ENCODE results near the gene P4HA2. TPM values are rescaled to one million over a fixed set of nuclear protein-coding genes. Genes with fewer than 3 reads are reported as not detected.

Gene P4HA2
- total and polyA plus RNA-seq, 3 donors from 2014 or later, result 20.4 to 25.4 (median 22.8) TPM

GRCh38 chr5:132246806-132247205 lies 19.2 kb upstream of the P4HA2 start:
- H3K27ac ChIP-seq, result no peak overlapping the region
- no peaks in the 10 kb centered on the region for H3K4me1 ChIP-seq
- H3K27me3 ChIP-seq, result no peaks in the 10 kb centered on the region
- no peak overlapping the region for H3K4me3 ChIP-seq
- H3K9me3 ChIP-seq, result no peaks in the 10 kb centered on the region
- H3K36me3 ChIP-seq (ENCODE audit: low read depth, missing control alignments), result no peaks in the 10 kb centered on the region
- intact Hi-C loops (cut with DNase I; ENCODE audit: low total_unique reads), result no loop called here
- no peak for DNase-seq
- TF ChIP-seq, protein P1, sequence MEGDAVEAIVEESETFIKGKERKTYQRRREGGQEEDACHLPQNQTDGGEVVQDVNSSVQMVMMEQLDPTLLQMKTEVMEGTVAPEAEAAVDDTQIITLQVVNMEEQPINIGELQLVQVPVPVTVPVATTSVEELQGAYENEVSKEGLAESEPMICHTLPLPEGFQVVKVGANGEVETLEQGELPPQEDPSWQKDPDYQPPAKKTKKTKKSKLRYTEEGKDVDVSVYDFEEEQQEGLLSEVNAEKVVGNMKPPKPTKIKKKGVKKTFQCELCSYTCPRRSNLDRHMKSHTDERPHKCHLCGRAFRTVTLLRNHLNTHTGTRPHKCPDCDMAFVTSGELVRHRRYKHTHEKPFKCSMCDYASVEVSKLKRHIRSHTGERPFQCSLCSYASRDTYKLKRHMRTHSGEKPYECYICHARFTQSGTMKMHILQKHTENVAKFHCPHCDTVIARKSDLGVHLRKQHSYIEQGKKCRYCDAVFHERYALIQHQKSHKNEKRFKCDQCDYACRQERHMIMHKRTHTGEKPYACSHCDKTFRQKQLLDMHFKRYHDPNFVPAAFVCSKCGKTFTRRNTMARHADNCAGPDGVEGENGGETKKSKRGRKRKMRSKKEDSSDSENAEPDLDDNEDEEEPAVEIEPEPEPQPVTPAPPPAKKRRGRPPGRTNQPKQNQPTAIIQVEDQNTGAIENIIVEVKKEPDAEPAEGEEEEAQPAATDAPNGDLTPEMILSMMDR (IDR thresholded peaks at IDR 0.05), result no peak
- no peak for TF ChIP-seq POLR2A (IDR thresholded peaks at IDR 0.05)

- H3K27ac ChIP-seq, result no peak overlapping the region
- WGBS, 2 donors, result 38 to 54% methylated on average over 1 of the region's 1 CpG
- no peak overlapping the region for H3K4me3 ChIP-seq
- H3K36me3 ChIP-seq (ENCODE audit: low read depth, missing control alignments), result no peaks in the 10 kb centered on the region
- H3K4me1 ChIP-seq, result no peaks in the 10 kb centered on the region
- no peaks in the 10 kb centered on the region for H3K9me3 ChIP-seq
- TF ChIP-seq, protein P1 (IDR thresholded peaks at IDR 0.05), result no peak
- no peak for TF ChIP-seq POLR2A (IDR thresholded peaks at IDR 0.05)
- intact Hi-C loops (cut with DNase I; ENCODE audit: low total_unique reads), result no loop called here
- no peak for DNase-seq
- H3K27me3 ChIP-seq, result no peaks in the 10 kb centered on the region
Observed at GRCh38 chr5:132245593-132245992, 17.9 kb upstream of the P4HA2 start.

- WGBS, 2 donors, result 84 to 96% methylated on average over 3 of the region's 3 CpGs
- H3K4me1 ChIP-seq, result no peaks in the 10 kb centered on the region
- TF ChIP-seq, protein P1 (IDR thresholded peaks at IDR 0.05), result no peak
- TF ChIP-seq POLR2A (IDR thresholded peaks at IDR 0.05), result no peak
- intact Hi-C loops (cut with DNase I; ENCODE audit: low total_unique reads), result no loop called here
- no peaks in the 10 kb centered on the region for H3K27me3 ChIP-seq
- no peaks in the 10 kb centered on the region for H3K9me3 ChIP-seq
- H3K27ac ChIP-seq, result no peak overlapping the region
- DNase-seq, result no peak
- H3K4me3 ChIP-seq, result no peak overlapping the region
- no peaks in the 10 kb centered on the region for H3K36me3 ChIP-seq (ENCODE audit: low read depth, missing control alignments)
Observed at GRCh38 chr5:132243366-132243977, 15.8 kb upstream of the P4HA2 start.

- H3K9me3 ChIP-seq, result no peaks in the 10 kb centered on the region
- H3K4me1 ChIP-seq, result no peaks in the 10 kb centered on the region
- TF ChIP-seq POLR2A (IDR thresholded peaks at IDR 0.05), result no peak
- TF ChIP-seq, protein P1 (IDR thresholded peaks at IDR 0.05), result no peak
- H3K27me3 ChIP-seq, result no peaks in the 10 kb centered on the region
- H3K36me3 ChIP-seq (ENCODE audit: low read depth, missing control alignments), result no peaks in the 10 kb centered on the region
- intact Hi-C loops (cut with DNase I; ENCODE audit: low total_unique reads), result no loop called here
- H3K4me3 ChIP-seq, result no peak overlapping the region
- no peak overlapping the region for H3K27ac ChIP-seq
- no peak for DNase-seq
Observed at GRCh38 chr5:132239776-132240175, 12.1 kb upstream of the P4HA2 start.

DNA sequence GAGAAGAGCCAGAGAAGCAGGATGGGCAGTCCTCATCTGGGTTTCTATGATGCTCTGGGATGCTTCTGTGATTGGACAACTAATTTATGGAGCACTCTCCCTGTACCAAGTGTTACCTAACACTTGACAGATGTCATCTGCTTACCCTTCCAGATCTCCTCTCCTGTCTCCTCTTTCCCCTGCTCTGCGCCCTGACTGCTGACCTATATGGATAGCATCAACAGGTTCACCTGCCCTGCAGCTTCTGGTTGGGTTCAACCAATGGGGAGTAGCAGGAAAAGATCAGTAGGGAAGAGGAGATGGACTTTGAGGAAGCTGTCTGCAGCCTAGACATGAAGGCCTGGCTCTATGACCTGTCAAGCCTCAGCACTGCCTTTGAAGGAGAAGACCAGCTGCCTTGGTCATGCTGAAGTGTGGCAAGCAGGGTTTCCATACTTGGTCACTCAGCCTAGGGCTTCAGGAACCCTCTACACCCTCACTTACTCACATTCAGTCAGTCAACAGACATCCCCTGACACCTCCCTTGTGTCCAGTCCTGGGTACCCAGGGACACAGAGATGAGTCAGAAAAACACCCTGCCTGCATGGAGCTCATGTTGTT lies 11.3 kb upstream of the P4HA2 start:
- TF ChIP-seq, protein P1 (IDR thresholded peaks at IDR 0.05), result no peak
- TF ChIP-seq POLR2A (IDR thresholded peaks at IDR 0.05), result no peak
- Histone ChIP-seq H3K36me3 (ENCODE audit: low read depth, missing control alignments) (no peaks in the 10 kb centered on the region), H3K27ac (no peak overlapping the region), H3K27me3 (no peaks in the 10 kb centered on the region), H3K9me3 (no peaks in the 10 kb centered on the region), H3K4me1 (no peaks in the 10 kb centered on the region), H3K4me3 (no peak overlapping the region)
- DNase-seq, result no peak
- WGBS, 2 donors, result 60 to 88% methylated on average over 1 of the region's 1 CpG
- intact Hi-C loops (cut with DNase I; ENCODE audit: low total_unique reads), result no loop called here

Data from testis (tissue), 3 donors.